Measurements from ENCODE around the gene ABAT. TPM values are rescaled to one million over a fixed set of nuclear protein-coding genes. Genes with fewer than 3 reads are reported as not detected.

Gene ABAT
- total RNA-seq, 1 donor from 2014 or later: 9.8 TPM

DNA sequence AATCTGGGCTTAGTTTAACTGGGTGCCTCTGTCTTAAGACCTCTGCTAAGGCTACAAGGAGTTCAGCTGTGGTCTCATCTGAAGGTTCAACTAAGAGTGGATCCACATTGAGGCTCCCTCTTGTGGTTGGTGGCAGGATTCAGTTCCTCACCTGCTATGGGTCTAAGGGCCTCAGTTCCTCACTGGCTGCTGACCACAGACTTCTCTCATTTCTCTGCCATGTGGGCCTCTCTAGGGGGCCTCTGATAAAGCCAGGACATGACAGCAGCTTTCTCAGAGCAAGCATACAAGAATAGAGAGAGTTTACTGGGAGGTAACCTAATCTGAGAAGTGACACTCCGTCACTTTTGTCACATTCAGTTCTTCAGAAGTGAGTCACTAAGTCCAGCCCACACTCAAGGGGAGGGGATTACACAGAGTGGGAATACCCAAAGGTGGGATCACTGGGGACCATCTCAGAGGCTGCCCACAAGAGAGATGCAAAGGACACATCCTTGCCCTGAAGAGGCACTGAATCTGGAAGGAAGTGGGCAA lies 19.2 kb upstream of the ABAT start:
- intact Hi-C loops (cut with DNase I): loop anchor here (5.0 kb wide), 1 partner anchor 237 kb away; no protein-coding TSS in a partner anchor
- peak; percentile 91 for ATAC-seq

GRCh38 chr16:8656376-8656775 lies 18.0 kb upstream of the ABAT start:
- Histone ChIP-seq H3K9me3 (no peaks in the 10 kb centered on the region), H3K27ac (no peak overlapping the region), H3K4me3 (no peak overlapping the region), H3K36me3 (no peaks in the 10 kb centered on the region), H3K4me1 (no peaks in the 10 kb centered on the region), H3K27me3 (no peaks in the 10 kb centered on the region)
- no peak for ATAC-seq
- TF ChIP-seq, protein P1, sequence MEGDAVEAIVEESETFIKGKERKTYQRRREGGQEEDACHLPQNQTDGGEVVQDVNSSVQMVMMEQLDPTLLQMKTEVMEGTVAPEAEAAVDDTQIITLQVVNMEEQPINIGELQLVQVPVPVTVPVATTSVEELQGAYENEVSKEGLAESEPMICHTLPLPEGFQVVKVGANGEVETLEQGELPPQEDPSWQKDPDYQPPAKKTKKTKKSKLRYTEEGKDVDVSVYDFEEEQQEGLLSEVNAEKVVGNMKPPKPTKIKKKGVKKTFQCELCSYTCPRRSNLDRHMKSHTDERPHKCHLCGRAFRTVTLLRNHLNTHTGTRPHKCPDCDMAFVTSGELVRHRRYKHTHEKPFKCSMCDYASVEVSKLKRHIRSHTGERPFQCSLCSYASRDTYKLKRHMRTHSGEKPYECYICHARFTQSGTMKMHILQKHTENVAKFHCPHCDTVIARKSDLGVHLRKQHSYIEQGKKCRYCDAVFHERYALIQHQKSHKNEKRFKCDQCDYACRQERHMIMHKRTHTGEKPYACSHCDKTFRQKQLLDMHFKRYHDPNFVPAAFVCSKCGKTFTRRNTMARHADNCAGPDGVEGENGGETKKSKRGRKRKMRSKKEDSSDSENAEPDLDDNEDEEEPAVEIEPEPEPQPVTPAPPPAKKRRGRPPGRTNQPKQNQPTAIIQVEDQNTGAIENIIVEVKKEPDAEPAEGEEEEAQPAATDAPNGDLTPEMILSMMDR (IDR thresholded peaks at IDR 0.05): no peak
- no peak for DNase-seq
- intact Hi-C loops (cut with DNase I): loop anchor here (5.0 kb wide), 1 partner anchor 236 kb away; no protein-coding TSS in a partner anchor

More for the DNA sequence above, 19.2 kb upstream of the ABAT start:
- DNase-seq: no peak
- Histone ChIP-seq H3K4me1 (no peaks in the 10 kb centered on the region), H3K36me3 (no peaks in the 10 kb centered on the region), H3K27ac (no peak overlapping the region), H3K4me3 (no peak overlapping the region), H3K27me3 (no peaks in the 10 kb centered on the region), H3K9me3 (no peaks in the 10 kb centered on the region)
- TF ChIP-seq, protein P1 (IDR thresholded peaks at IDR 0.05): peak; percentile 50

- peak; percentile 88 for ATAC-seq
- Histone ChIP-seq H3K36me3 (peaks cover 20% of the 10 kb centered on the region), H3K4me3 (no peak overlapping the region), H3K9me3 (no peaks in the 10 kb centered on the region), H3K27me3 (no peaks in the 10 kb centered on the region), H3K4me1 (no peaks in the 10 kb centered on the region), H3K27ac (no peak overlapping the region)
- peak; percentile 75 for DNase-seq
- TF ChIP-seq, protein P1 (IDR thresholded peaks at IDR 0.05): peak; percentile 71
- intact Hi-C loops (cut with DNase I): loop anchor here (10.0 kb wide), 1 partner anchor 214 kb away; no protein-coding TSS in a partner anchor
Observed at GRCh38 chr16:8660841-8661301, 13.5 kb upstream of the ABAT start.

- H3K27ac ChIP-seq: no peak overlapping the region
- H3K4me3 ChIP-seq: no peak overlapping the region
- TF ChIP-seq, protein P1 (IDR thresholded peaks at IDR 0.05): no peak
- no peak for DNase-seq
- no peak for ATAC-seq
- H3K9me3 ChIP-seq: no peaks in the 10 kb centered on the region
- H3K36me3 ChIP-seq: peaks cover 20% of the 10 kb centered on the region
- H3K4me1 ChIP-seq: no peaks in the 10 kb centered on the region
- intact Hi-C loops (cut with DNase I): loop anchor here (10.0 kb wide), 1 partner anchor 213 kb away; no protein-coding TSS in a partner anchor
- no peaks in the 10 kb centered on the region for H3K27me3 ChIP-seq
Observed at GRCh38 chr16:8661703-8662102, 12.7 kb upstream of the ABAT start.

GRCh38 chr16:8663192-8664089 lies 11.0 kb upstream of the ABAT start:
- intact Hi-C loops (cut with DNase I): loop anchor here (10.0 kb wide), 1 partner anchor 211 kb away; no protein-coding TSS in a partner anchor
- TF ChIP-seq, protein P1 (IDR thresholded peaks at IDR 0.05): no peak
- ATAC-seq (no peak), DNase-seq (no peak)
- peaks cover 24% of the 10 kb centered on the region for H3K36me3 ChIP-seq
- no peak overlapping the region for H3K4me3 ChIP-seq
- H3K9me3 ChIP-seq: no peaks in the 10 kb centered on the region
- H3K27ac ChIP-seq: no peak overlapping the region
- no peaks in the 10 kb centered on the region for H3K27me3 ChIP-seq
- no peaks in the 10 kb centered on the region for H3K4me1 ChIP-seq
